Progenitor cell of endocrine pancreas (in vitro differentiated cells): Measurements from ENCODE around the gene FXYD1. TPM values are rescaled to one million over a fixed set of nuclear protein-coding genes. Genes with fewer than 3 reads are reported as not detected.

Experiments used
- DNase-seq: peaks from one replicate; pipeline ENCODE4 v3.0.0; 2021; ENCODE audit warnings: low spot score; ENCODE audit not compliant: unreplicated experiment
- H3K27ac Mint-ChIP-seq: 2 replicates; pipeline ENCODE4 v1.8.0; 2021; ENCODE audit warnings: mild to moderate bottlenecking, moderate library complexity, mixed read lengths
- H3K27me3 Mint-ChIP-seq: 2 replicates; pipeline ENCODE4 v1.8.0; 2021; ENCODE audit warnings: mixed read lengths
- H3K36me3 Mint-ChIP-seq: 2 replicates; pipeline ENCODE4 v1.8.0; 2022; ENCODE audit warnings: mixed read lengths; ENCODE audit not compliant: insufficient read depth
- H3K4me1 Mint-ChIP-seq: 2 replicates; pipeline ENCODE4 v1.8.0; 2021; ENCODE audit warnings: low read depth, mixed read lengths
- H3K4me3 Mint-ChIP-seq: 2 replicates; pipeline ENCODE4 v1.8.0; 2021; ENCODE audit warnings: low read depth, mild to moderate bottlenecking, moderate library complexity, mixed read lengths
- H3K9me3 Mint-ChIP-seq: 2 replicates; pipeline ENCODE4 v1.8.0; 2021; ENCODE audit warnings: low read depth, mixed read lengths
- total RNA-seq: library from RNA; stranded (reverse); gene quantifications from 2 replicates; pipeline ENCODE4 v1.2.1, GENCODE V29; 2021
- TF ChIP-seq, protein P1 (sequence below): fragments of 200-600 bp; sonication (generic); IDR thresholded peaks from one replicate; pipeline ENCODE4 v1.5.0; 2021; ENCODE audit warnings: antibody characterized with exemption, mild to moderate bottlenecking; ENCODE audit not compliant: unreplicated experiment

Gene FXYD1
- total RNA-seq, 1 donor from 2014 or later: not detected

DNA sequence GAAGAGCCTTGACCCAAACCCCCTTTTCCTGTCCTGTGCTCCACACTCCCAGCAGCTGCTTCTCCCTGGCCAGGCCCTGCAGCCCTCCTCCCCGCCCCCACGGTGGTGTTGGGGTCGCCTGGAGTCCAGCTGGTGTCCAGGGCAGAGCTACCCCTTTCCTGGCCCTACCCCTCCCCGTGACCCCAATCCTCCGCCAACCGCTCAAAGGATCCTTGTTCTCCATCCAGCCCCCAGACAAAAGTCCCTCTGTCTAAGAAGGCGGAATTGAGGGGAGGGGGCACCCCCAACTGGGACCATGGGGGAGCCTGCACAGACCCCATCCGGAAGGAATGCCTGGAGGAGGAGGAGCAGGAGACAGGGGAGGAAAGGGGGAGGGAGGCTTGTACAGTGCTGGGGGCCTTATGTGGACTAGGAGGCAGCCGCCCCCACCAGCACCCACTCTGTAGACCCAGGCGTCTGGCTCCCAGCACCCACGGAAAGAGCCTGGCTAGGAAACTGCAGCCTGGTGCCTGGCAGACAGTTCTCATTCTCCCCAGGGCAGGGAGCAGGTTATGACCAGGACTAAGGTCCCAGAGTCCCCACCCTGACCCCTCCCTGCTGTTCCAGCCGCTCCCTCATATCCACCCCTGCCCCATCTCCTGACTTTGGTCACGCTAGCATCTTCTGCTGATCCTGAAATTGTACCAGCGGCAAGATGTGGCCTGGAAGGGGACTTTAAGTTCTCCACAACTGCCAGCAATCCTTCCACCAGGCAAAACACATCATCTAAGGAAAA lies 23.3 kb upstream of the FXYD1 start, which contains the start of gene FXYD3:
Gene FXYD3 (plus strand): TSS at position 647 of the 775 bp plus-strand sequence. CDS start 3,554 bp downstream, outside the sequence.
- Mint-ChIP-seq H3K4me1 (peaks cover 30% of the 10 kb centered on the region), H3K36me3 (no peaks in the 10 kb centered on the region), H3K27ac (peak within 1 kb of the TSS; percentile 82), H3K4me3 (peak within 1 kb of the TSS; percentile 61), H3K9me3 (no peaks in the 10 kb centered on the region), H3K27me3 (peaks cover 14% of the 10 kb centered on the region)
- TF ChIP-seq, protein P1, sequence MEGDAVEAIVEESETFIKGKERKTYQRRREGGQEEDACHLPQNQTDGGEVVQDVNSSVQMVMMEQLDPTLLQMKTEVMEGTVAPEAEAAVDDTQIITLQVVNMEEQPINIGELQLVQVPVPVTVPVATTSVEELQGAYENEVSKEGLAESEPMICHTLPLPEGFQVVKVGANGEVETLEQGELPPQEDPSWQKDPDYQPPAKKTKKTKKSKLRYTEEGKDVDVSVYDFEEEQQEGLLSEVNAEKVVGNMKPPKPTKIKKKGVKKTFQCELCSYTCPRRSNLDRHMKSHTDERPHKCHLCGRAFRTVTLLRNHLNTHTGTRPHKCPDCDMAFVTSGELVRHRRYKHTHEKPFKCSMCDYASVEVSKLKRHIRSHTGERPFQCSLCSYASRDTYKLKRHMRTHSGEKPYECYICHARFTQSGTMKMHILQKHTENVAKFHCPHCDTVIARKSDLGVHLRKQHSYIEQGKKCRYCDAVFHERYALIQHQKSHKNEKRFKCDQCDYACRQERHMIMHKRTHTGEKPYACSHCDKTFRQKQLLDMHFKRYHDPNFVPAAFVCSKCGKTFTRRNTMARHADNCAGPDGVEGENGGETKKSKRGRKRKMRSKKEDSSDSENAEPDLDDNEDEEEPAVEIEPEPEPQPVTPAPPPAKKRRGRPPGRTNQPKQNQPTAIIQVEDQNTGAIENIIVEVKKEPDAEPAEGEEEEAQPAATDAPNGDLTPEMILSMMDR: no peak
- DNase-seq: no peak

DNA sequence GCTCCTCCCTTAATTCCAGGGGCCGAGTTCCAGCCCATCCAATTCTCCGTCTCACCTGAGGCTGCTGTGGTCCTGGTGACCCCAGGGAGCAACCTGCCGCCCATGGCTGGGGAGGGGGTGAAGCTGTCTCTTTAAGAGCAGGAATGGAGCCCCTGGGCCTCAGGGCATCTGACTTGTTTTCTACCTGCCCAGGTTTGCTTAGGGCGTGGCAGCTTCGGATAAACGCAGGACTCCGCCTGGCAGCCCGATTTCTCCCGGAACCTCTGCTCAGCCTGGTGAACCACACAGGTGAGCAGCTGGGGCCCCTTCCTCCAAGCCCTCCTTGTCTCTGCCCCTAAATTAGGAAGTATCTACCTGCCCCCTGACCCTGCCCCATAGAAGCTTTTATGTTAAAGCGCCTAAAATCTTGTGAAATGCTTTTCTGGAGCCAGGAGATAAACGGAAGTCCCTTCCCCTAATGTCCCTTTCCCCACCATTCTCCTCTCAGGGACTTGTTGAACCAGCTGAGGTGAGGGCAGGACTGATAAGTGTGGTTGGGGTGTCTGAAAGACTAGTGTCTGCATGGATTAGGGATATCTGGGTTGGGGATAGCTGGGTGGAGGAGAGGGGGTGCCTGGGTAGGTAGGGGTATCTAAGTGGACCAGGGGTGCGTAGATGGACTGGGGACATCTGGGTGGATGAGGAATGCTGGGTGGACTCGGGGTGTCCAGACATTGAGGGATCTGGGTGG lies 22.4 kb upstream of the FXYD1 start:
- DNase-seq: no peak
- Mint-ChIP-seq H3K4me1 (peaks cover 27% of the 10 kb centered on the region), H3K27me3 (peaks cover 14% of the 10 kb centered on the region), H3K9me3 (no peaks in the 10 kb centered on the region), H3K4me3 (peak overlapping the region; percentile 61), H3K27ac (peak overlapping the region; percentile 82), H3K36me3 (no peaks in the 10 kb centered on the region)
- TF ChIP-seq, protein P1: no peak

DNA sequence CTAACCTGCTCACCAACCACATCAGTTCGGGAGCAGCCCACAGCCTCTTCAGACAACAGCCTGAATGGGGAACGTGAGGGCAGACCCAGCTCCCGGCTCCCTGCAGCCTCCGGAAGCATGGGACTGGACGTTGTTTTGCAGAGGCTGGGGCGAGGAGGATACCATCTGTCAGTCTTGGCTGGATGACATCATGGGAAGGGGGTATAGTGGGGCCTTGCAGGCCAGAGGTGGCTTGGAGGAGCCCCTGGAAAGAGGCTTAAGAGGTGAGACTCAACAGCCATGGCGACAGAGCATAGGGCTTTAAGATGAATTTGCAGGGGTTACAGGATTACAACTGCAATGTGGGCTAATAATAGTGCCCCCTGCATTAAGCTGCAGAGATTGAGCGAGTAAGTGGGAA lies 21.5 kb upstream of the FXYD1 start:
- Mint-ChIP-seq H3K36me3 (no peaks in the 10 kb centered on the region), H3K27me3 (peaks cover 14% of the 10 kb centered on the region), H3K4me3 (no peak overlapping the region), H3K27ac (no peak overlapping the region), H3K9me3 (no peaks in the 10 kb centered on the region), H3K4me1 (peaks cover 24% of the 10 kb centered on the region)
- TF ChIP-seq, protein P1: no peak
- no peak for DNase-seq

DNA sequence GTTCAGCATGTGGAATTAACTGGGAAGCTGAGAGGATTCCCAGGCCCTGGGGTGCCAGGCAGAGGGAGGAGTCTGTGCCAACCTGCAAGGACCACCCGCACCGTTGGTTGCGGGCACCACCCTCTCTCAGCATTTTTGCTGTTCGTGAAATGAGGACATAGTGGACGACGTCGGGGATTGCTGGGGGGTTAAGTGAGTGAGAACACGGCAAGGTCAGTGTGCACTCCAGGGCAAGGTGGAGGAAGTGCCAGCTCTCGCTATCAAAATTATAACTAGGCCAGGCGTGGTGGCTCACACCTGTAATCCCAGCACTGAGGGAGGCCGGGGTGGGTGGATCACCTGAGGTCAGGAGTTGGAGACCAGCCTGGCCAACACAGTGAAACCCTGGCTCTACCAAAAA lies 20.8 kb upstream of the FXYD1 start:
- TF ChIP-seq, protein P1: no peak
- H3K4me3 Mint-ChIP-seq: no peak overlapping the region
- no peak for DNase-seq
- H3K9me3 Mint-ChIP-seq: no peaks in the 10 kb centered on the region
- H3K4me1 Mint-ChIP-seq: peaks cover 24% of the 10 kb centered on the region
- peaks cover 17% of the 10 kb centered on the region for H3K27me3 Mint-ChIP-seq
- H3K27ac Mint-ChIP-seq: no peak overlapping the region
- H3K36me3 Mint-ChIP-seq: no peaks in the 10 kb centered on the region

DNA sequence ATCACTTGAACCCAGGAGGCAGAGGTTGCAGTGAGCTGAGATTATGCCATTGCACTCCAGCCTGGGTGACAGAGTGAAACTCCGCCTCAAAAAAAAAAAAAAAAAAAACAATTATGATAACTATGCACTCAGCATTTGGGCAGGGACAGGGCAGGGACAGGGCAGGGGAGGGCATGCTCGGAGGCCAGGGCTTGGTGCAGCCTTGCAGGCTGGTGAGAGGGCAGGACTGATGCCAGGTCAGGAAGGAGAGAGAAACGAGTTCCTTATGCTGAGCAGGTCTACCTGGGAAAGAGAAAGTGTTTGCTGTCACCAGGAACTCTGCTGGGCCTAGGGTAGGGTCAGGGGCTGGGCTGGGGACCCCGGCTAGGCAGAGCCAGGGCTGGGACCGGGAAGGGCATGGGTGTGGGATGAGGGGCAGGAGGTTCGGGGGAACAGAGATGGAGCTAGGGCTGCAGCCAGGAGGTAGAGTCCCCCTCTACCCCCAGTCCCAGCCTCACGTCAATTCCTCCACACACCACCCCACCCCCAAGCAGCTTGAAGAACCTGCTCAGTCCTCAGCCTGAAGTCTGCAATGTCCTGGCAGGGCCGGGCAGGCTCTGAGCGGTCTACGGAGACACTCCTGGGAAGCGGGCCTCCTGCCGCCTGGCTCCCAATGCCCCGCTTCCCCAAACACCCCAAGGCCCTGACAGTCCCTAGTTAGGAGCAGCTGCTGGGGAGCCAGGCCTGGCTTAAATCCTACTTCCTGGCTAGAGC lies 20.2 kb upstream of the FXYD1 start:
- Mint-ChIP-seq H3K27me3 (peaks cover 17% of the 10 kb centered on the region), H3K4me3 (no peak overlapping the region), H3K36me3 (no peaks in the 10 kb centered on the region), H3K4me1 (peaks cover 24% of the 10 kb centered on the region), H3K27ac (no peak overlapping the region), H3K9me3 (no peaks in the 10 kb centered on the region)
- DNase-seq: no peak
- TF ChIP-seq, protein P1: no peak
